Glomerular visceral epithelial cell (primary cell): ENCODE data around the gene AKAP8.
A peak's percentile ranks its signal among the peaks of the same experiment; 100 is the strongest.

Experiments used
- DNase-seq: peaks from one replicate; pipeline ENCODE4 v3.0.0-alpha.2; 2016; ENCODE audit errors: extremely low spot score

Gene AKAP8

DNA sequence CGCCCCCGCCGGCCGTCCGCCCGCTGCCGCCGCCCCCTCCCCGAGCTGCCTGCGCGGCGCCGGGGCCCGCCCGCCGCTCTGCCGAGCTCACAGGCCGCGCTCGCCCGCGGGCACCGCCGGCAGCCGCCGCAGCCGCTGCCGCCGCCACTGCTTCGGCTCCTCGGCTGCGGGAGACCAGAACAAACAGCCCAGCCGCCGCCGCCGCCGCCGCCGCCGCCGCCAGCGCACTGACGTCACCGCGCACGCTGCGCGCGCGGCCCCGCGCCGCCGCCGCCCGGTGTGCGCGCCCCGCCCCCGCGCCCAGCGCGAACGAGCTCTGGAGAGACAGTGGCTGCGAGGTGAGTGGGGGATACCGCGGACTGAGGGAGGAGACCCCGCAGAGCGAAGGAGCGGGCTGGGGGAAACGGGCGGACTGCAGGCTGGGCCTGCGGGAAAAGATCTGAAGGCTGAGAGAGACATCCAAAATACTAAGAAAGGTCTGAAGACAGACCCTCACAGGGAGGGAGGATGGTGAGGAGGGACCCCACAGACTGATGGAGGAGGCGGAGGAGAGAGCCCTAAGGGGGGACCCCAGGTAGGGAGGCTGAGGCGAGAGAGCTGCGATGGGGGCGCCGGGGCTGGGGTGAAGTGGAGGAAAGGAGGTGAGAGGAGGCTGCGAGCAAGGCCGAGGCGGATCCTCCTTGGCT lies 47.1 kb downstream of the AKAP8 start, which contains the start of gene BRD4:
Gene BRD4 (minus strand): TSS at position 229 of the 686 bp plus-strand sequence. CDS start 59,440 bp downstream, outside the sequence.
- DNase-seq, result peak; percentile 74

GRCh38 chr19:15331419-15332310 lies 47.9 kb downstream of the AKAP8 start:
- peak; percentile 60 for DNase-seq

GRCh38 chr19:15330801-15331418 lies 48.7 kb downstream of the AKAP8 start:
- DNase-seq, result peak; percentile 69

DNA sequence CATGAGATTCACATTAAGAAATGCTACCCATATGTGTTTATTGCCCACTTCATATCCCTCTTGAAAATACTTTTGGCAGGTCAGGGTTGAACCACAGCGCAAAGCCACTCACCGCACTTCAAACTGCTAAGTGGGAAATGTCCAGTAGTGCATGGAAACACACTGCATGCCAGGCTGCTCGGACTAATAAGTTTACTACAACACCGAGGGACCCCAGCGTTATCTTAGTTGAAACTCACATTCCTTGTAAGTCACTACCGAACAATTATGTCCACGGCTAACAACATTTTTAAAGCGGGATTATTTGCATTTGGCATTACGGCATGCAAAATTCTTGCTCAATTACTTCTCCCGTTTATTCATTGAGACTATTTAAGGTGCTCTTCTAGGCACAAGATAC lies 51.3 kb downstream of the AKAP8 start:
- peak; percentile 32 for DNase-seq

DNA sequence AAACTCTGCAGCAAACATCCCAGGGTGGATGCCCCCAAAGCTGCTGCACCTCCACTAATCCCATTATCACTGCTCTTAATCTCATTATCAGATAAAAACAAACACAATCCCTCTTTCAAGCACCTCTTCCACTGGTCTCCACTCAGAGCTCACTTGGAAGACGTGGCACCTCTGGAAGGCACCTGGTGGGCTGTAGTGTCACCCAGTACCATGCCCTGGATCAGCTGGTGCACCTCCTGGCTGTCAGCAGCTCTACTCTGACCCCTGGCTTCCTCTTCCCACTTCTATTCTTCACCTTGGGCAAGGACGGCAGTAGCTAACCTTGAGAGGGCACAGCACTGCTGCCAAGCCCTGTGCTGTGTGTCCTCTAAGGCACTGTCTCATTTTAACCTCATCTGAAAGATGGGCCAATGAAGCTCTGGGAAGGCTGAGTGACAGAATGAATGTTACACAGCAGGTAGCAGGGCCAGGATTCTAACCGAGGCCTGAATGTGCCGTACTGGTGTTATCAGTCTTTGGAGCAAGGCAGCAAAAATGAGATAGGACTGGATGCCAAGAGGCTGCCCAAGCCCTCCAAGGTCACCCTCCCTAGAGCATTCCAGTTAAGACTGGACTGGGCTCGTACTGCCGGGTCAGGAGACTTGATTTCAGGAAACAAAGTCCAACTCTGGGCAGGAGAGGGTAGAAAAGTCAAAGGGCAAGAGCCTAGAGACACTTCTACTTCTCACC lies 54.6 kb downstream of the AKAP8 start:
- DNase-seq, result no peak

DNA sequence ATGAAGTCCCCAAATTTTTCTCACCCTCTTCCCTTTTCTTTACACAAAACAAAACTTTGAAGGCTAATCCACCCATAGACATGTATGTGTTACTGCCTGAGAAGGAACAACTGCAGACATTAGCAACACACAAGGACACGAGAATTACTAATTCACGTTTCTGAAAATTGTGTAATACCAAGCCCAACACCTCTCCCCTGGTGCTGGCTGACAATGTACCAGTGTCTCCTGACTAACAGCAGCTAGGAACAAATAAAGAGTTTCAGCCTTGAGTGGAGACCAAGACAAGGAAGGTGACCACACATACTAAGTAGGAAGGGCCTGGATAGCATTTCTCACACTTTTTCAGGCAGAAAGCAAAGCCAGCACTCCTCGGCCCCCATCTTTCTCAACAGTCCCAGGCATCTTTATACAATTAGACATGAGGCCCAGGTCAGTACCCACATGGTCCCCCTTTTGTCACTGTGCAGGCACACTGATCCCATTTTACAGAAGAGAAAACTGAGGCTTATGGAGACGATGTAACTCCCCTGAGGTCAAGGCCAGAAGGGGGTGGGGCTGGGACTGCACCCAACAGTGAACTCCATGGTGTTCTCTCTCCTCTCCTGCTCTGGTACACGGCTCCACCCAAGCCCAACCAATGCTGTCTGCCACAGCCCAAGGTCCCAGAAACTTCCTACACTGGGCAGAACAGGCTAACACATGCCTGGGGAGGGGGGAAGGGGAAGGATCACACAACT lies 55.9 kb downstream of the AKAP8 start:
- no peak for DNase-seq

DNA sequence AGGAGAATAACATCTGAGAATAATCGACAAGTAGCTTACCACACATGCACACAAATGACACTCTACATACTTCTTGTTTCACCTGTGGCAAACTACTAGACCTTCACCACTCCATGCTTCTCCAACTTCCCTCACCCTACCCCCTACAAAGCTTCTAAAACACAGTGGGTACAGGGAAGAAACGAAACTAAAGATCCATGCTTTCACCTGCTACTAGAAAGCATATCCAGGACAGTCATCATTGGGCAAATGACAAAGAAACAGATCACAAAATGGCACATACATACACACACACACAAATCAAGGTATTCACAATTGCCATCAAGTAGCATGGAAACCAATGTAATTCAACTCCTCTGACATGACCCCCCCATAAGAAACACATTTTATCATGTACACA lies 57.8 kb downstream of the AKAP8 start:
- DNase-seq, result no peak

GRCh38 chr19:15320116-15320515 lies 59.5 kb downstream of the AKAP8 start:
- no peak for DNase-seq

DNA sequence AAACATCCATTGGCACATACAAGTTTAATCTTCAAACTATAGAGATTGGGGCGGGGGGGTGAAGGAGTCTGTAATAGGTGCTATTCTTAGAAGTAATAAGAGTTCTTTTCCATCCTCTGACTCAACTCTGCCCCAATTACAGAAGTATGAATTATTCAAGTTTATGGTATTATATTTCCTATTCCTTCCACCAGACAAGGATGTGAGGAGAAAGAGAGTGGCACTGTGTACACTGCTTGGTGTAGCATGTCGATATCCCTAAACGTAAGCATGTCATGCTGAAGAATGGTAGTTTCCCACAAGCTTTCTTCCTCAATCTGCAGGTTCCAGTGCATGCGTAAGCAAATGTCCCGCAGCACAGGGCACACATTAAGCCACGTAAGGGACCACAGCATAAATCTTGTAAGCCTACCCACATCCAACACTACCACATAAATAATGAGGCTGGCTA lies 61.3 kb downstream of the AKAP8 start:
- no peak for DNase-seq

GRCh38 chr19:15317392-15318071 lies 62.1 kb downstream of the AKAP8 start:
- no peak for DNase-seq

- DNase-seq, result no peak
These were observed 63.1 kb downstream of the AKAP8 start for GRCh38 chr19:15316498-15316897.

DNA sequence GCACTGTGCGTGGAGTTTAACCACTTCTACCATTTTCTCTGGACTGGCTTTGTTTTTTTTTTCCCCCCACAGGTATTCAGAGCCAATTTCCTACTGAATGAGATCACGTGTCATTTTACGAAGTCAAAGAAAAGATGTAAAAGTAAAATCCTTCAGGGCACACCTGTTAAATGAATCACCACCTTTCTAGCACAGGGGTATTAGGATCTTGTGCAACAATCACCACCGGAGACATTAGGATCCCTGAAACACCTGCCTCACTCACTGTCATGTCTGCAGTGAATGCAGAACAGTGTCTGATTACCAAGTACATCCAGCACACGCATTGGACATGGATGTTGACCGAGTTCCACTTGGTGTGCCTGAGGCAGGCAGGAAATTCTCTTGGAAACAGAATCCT lies 64.5 kb downstream of the AKAP8 start:
- no peak for DNase-seq

DNA sequence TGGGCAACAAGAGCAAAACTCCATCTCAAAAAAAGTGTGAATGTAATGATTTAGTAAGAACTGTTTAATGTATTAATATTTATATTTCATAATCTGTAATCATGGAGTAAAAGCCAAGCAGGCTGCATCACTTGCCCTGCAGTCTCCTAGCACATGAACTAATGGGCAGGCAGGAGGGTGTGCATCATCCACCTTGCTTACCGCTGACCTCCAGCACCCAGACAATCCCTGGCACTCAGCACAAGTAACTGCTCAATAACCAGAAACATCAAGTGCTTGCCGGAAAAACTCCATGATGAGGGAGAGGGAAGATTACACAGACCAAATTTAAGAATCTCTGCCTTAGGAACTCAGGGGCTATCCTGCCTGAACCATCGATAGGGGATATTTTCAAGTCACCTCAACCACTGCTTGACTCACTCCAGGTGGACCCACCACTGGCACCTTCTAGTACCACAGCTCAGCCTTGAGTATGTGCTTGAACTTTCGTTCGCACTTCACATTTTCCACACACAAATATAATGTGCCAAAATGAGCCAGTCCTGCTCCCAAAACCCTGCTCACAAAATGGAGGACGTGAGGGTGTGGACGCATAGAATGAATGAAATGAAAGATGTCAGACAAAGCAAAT lies 65.8 kb downstream of the AKAP8 start:
- no peak for DNase-seq

DNA sequence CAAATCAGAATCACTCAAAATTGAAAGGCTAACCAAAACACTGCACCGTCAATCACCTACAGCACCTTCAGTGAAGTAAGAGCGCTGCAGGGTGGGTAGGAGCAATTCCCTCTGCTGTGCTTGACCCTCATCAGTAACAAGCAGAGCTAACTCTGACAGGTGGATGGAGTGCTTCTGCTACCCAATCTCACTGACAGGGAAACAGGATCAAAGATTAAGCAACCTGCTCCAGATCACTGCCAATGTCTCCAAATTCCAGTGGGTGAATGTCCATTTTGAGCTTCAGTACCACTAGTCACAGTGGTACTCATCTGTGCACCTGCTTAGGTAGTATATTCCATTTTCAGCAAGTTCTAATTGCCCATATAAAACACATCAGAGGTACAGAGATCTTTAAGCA lies 72.4 kb downstream of the AKAP8 start:
- no peak for DNase-seq

GRCh38 chr19:15305582-15306334 lies 73.8 kb downstream of the AKAP8 start:
- DNase-seq, result no peak

DNA sequence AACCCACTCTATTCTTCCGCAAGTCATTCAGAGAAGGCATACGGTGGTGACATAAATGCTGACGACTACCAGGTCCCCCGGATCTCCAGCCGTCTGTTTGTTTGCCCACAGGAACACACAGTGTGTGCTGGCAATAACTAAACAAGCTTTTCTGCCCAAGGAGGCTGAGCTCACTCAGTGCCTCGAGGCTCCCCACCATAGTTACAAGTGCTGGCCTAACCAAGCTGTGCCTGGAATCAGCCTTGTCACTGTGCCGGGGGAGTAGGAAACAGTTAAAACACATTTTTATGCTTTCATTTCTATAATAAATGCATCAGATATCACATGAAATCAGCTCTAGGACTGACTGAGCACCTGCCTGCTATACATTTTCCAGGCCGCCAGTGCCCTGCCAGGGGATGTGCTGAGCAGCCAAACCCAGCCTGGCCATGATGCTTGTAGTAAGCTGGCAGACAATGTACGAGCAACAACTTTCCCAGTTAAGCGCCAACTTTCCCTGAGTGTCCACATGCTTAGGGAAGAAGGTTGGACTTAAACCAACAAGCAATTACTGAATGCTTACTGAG lies 75.4 kb downstream of the AKAP8 start:
- DNase-seq, result no peak
